ENCODE results near the gene VTI1A. TPM values are rescaled to one million over a fixed set of nuclear protein-coding genes. Genes with fewer than 3 reads are reported as not detected.

VTI1A gene
- total RNA-seq, 2 donors from 2014 or later = 53.3 to 57.5 TPM

DNA sequence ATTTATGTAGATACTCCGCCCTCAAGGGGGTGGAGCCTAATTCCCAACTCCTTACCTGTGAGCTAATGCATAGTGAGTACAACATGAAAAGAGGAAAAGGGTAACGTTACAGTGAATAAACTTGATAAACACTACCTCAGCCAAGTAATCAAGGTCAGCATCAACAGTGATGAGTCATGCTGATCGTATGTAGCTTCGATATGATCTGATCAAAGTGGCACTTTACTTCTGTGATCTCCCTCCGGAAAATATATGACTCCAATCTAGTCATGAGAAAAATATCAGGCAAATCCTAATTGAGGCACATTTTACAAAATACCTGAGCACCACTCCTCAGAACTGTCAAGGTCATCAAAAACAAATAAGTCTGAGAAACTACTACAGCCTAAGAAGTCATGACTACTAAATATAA lies 70.4 kb downstream of the VTI1A start:
- TF ChIP-seq POLR2AphosphoS5 (IDR thresholded peaks at IDR 0.05) = no peak
- TF ChIP-seq, protein P1, sequence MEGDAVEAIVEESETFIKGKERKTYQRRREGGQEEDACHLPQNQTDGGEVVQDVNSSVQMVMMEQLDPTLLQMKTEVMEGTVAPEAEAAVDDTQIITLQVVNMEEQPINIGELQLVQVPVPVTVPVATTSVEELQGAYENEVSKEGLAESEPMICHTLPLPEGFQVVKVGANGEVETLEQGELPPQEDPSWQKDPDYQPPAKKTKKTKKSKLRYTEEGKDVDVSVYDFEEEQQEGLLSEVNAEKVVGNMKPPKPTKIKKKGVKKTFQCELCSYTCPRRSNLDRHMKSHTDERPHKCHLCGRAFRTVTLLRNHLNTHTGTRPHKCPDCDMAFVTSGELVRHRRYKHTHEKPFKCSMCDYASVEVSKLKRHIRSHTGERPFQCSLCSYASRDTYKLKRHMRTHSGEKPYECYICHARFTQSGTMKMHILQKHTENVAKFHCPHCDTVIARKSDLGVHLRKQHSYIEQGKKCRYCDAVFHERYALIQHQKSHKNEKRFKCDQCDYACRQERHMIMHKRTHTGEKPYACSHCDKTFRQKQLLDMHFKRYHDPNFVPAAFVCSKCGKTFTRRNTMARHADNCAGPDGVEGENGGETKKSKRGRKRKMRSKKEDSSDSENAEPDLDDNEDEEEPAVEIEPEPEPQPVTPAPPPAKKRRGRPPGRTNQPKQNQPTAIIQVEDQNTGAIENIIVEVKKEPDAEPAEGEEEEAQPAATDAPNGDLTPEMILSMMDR (IDR thresholded peaks at IDR 0.05) = no peak
- TF ChIP-seq POLR2A (IDR thresholded peaks at IDR 0.05) = no peak
- H3K4me1 ChIP-seq (replicated peaks) = no peaks in the 10 kb centered on the region
- no peaks in the 10 kb centered on the region for H3K9me3 ChIP-seq
- intact Hi-C loops (cut with DNase I) = no loop called here
- no peak for DNase-seq (ENCODE audit: low spot score)
- H3K4me3 ChIP-seq = no peak overlapping the region
- WGBS = 79% methylated on average over 5 of the region's 5 CpGs
- no peaks in the 10 kb centered on the region for H3K36me3 ChIP-seq
- H3K27me3 ChIP-seq (replicated peaks; ENCODE audit: insufficient read depth) = no peaks in the 10 kb centered on the region
- no peak overlapping the region for H3K27ac ChIP-seq

DNA sequence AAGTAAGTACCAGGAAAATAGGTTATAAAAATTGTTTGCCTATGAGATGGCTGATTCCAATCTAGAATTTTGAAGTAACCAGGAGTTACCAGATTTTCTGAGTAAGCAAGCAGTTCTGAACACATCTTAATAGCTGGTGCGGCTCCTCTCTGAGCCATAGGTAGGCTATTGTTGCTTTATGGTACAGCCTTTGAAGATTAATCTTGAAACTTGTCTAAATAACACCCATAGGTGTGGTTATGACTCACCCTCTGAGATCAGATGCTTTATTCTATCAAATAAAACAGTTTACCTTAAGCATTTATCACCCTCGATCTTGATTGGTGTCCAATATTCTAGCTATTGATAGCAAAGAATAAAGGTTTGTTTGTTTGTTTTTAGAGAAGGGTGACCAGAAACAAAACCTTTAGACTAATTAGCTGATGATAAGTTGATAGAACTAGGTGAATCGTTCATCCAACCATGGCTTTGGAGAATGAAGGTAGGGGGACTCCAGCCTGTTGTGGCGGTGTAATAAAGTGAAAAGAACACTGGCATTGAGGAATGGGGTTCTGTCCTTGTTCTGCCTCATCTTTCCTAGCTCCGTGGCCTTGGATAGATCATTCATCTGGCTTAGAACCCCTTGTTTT lies 72.2 kb downstream of the VTI1A start:
- no peaks in the 10 kb centered on the region for H3K4me1 ChIP-seq (replicated peaks)
- WGBS = 84% methylated on average over 5 of the region's 5 CpGs

DNA sequence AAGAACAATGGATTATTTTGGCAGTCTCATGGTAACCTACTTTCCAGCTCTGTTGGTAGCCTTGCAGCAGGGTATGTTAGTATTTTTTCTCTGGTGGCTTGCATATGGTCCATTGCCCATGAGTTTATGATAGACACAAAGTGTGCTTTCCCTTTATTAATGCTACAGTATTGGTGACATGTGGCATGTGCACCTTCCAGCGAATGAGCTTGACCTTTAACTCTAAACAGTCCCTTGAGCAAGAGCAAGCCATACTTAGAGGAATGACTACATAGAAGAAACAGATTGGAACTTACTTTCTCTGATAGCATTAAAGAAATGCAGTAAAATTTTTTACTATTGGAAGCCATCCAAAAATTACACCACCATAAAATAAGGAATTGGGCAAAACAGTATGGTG lies 73.9 kb downstream of the VTI1A start:
- no peaks in the 10 kb centered on the region for H3K4me1 ChIP-seq (replicated peaks)
- H3K9me3 ChIP-seq = no peaks in the 10 kb centered on the region
- WGBS = 78% methylated on average over 1 of the region's 1 CpG
- TF ChIP-seq POLR2A (IDR thresholded peaks at IDR 0.05) (no peak), POLR2AphosphoS5 (IDR thresholded peaks at IDR 0.05) (no peak)
- TF ChIP-seq, protein P1 (IDR thresholded peaks at IDR 0.05) = no peak
- intact Hi-C loops (cut with DNase I) = no loop called here
- no peaks in the 10 kb centered on the region for H3K36me3 ChIP-seq
- no peak overlapping the region for H3K27ac ChIP-seq
- H3K27me3 ChIP-seq (replicated peaks; ENCODE audit: insufficient read depth) = no peaks in the 10 kb centered on the region
- H3K4me3 ChIP-seq = no peak overlapping the region
- DNase-seq (ENCODE audit: low spot score) = no peak

More for the DNA sequence above, 72.2 kb downstream of the VTI1A start:
- no peak for TF ChIP-seq POLR2AphosphoS5 (IDR thresholded peaks at IDR 0.05)
- TF ChIP-seq, protein P1 (IDR thresholded peaks at IDR 0.05) = no peak
- no peak for TF ChIP-seq POLR2A (IDR thresholded peaks at IDR 0.05)
- Histone ChIP-seq H3K9me3 (no peaks in the 10 kb centered on the region), H3K4me3 (no peak overlapping the region), H3K27me3 (replicated peaks; ENCODE audit: insufficient read depth) (no peaks in the 10 kb centered on the region), H3K36me3 (no peaks in the 10 kb centered on the region), H3K27ac (no peak overlapping the region)
- intact Hi-C loops (cut with DNase I) = no loop called here
- no peak for DNase-seq (ENCODE audit: low spot score)

DNA sequence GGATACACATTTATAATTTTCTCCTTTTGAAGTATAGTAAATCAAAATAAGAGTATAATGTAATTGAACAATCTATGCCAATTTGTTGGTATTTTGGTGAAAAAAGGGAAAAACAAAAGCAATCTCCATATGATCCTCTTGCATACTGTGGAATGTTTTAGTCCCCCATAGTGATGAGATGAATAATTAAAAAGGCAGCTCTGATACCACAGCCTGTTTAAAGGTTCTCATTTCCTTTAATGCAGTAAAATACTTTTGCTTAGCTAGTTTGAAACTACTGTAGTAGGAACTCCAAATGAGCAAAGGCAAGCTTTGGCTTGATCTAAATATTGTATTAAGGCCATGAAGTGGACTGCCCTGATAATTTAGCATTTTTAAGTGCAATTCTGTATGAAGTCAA lies 77.6 kb downstream of the VTI1A start:
- no peak overlapping the region for H3K4me3 ChIP-seq
- DNase-seq (ENCODE audit: low spot score) = no peak
- H3K27ac ChIP-seq = no peak overlapping the region
- no peaks in the 10 kb centered on the region for H3K36me3 ChIP-seq
- TF ChIP-seq, protein P1 (IDR thresholded peaks at IDR 0.05) = no peak
- no peak for TF ChIP-seq POLR2A (IDR thresholded peaks at IDR 0.05)
- TF ChIP-seq POLR2AphosphoS5 (IDR thresholded peaks at IDR 0.05) = no peak
- no peaks in the 10 kb centered on the region for H3K27me3 ChIP-seq (replicated peaks; ENCODE audit: insufficient read depth)
- H3K4me1 ChIP-seq (replicated peaks) = no peaks in the 10 kb centered on the region
- H3K9me3 ChIP-seq = no peaks in the 10 kb centered on the region
- intact Hi-C loops (cut with DNase I) = no loop called here

DNA sequence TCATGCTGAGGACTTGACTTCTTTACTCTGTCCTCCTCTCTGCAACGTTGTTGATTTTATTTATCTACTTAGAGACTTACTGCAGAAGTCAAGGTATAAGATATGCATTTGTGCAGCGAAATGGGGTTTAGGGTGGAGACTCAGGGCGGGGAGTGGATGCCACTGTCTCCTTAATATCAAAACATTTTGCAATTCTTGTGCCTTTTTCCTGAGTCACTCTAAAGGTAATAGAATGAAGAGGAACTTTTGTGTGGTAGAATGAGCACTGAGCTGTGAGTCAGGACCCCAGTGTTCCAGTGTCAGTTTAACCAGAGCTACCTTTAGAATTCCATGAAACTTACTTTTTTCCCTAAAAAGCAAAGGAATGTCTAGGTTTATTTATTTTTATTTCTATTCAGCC lies 78.2 kb downstream of the VTI1A start:
- intact Hi-C loops (cut with DNase I) = no loop called here
- no peak overlapping the region for H3K27ac ChIP-seq
- H3K4me1 ChIP-seq (replicated peaks) = no peaks in the 10 kb centered on the region
- 77% methylated on average over 3 of the region's 3 CpGs for WGBS
- no peak for TF ChIP-seq POLR2AphosphoS5 (IDR thresholded peaks at IDR 0.05)
- no peak for TF ChIP-seq POLR2A (IDR thresholded peaks at IDR 0.05)
- TF ChIP-seq, protein P1 (IDR thresholded peaks at IDR 0.05) = no peak
- H3K9me3 ChIP-seq = no peaks in the 10 kb centered on the region
- DNase-seq (ENCODE audit: low spot score) = no peak
- no peaks in the 10 kb centered on the region for H3K36me3 ChIP-seq
- no peak overlapping the region for H3K4me3 ChIP-seq
- no peaks in the 10 kb centered on the region for H3K27me3 ChIP-seq (replicated peaks; ENCODE audit: insufficient read depth)
